ENCODE measurements around the gene POLR3F. TPM values are rescaled to one million over a fixed set of nuclear protein-coding genes. Genes with fewer than 3 reads are reported as not detected.

Gene POLR3F
- total RNA-seq, 4 donors from 2014 or later = 1.8 to 19.0 (median 6.9) TPM

DNA sequence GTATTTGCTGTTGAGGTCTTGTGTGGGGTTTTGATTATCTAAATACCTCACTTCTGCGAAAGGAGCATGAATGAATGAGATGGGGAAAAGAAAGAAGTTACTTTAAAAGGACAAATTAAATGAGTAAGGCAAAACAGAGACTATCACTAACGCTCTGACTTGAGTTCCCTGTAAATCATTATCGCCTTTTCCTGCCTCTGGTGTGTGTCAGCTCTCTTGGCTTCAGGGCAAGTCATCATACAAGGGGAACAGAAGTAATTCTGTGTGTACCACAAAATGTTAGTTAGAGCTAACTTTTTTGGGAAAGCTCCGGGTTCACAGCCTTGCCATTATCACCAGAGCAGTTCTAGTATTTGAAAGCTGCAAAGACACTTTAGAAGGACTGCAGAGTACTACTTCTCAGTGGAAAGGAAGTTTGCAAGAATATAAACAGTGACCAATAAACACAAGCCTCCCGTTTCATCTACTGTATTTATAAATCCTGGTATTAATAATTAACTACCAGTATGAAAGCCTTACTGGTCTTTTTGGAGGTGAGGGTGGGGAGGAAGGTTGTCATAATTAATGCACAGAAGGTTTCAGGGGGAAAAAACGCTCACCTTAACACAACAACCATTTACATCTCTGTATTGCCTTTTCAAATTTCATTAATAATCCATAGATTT lies 1.5 kb upstream of the POLR3F start:
- no peak for TF ChIP-seq POLR2A (IDR thresholded peaks at IDR 0.05)
- TF ChIP-seq, protein P1, sequence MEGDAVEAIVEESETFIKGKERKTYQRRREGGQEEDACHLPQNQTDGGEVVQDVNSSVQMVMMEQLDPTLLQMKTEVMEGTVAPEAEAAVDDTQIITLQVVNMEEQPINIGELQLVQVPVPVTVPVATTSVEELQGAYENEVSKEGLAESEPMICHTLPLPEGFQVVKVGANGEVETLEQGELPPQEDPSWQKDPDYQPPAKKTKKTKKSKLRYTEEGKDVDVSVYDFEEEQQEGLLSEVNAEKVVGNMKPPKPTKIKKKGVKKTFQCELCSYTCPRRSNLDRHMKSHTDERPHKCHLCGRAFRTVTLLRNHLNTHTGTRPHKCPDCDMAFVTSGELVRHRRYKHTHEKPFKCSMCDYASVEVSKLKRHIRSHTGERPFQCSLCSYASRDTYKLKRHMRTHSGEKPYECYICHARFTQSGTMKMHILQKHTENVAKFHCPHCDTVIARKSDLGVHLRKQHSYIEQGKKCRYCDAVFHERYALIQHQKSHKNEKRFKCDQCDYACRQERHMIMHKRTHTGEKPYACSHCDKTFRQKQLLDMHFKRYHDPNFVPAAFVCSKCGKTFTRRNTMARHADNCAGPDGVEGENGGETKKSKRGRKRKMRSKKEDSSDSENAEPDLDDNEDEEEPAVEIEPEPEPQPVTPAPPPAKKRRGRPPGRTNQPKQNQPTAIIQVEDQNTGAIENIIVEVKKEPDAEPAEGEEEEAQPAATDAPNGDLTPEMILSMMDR (IDR thresholded peaks at IDR 0.05) = no peak
- no peak for DNase-seq
- H3K36me3 ChIP-seq = no peaks in the 10 kb centered on the region
- H3K27ac ChIP-seq = no peak overlapping the region
- intact Hi-C loops (cut with DNase I; ENCODE audit: low total_unique reads) = no loop called here
- H3K27me3 ChIP-seq = no peaks in the 10 kb centered on the region
- H3K9me3 ChIP-seq = no peaks in the 10 kb centered on the region
- H3K4me3 ChIP-seq = no peak overlapping the region
- peaks cover 0 to 10% of the 10 kb centered on the region in 2 donors for H3K4me1 ChIP-seq

DNA sequence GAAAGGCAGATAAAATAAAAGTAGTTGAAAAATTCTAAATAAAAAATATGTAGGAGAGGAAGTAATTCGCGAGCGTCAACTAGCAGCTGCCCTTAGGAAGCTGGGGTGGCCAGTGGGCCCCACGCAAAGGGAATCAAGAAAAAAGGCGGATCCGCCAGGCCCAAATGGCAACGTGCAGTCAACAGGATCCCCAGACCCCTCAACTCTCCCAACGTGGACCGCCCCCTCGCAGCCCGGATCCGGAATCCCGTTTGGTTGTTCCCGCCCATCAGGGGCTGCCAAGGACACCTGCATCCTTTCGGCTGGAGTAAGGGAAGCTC lies 656 bp upstream of the POLR3F start:
- TF ChIP-seq, protein P1 (IDR thresholded peaks at IDR 0.05) = no peak
- TF ChIP-seq POLR2A (IDR thresholded peaks at IDR 0.05) = no peak
- DNase-seq = no peak
- H3K9me3 ChIP-seq = no peaks in the 10 kb centered on the region
- peak overlapping the region; percentile 87 to 88 for H3K4me3 ChIP-seq
- H3K4me1 ChIP-seq = peaks cover 0 to 10% of the 10 kb centered on the region in 2 donors
- no peaks in the 10 kb centered on the region for H3K27me3 ChIP-seq
- intact Hi-C loops (cut with DNase I; ENCODE audit: low total_unique reads) = no loop called here
- no peaks in the 10 kb centered on the region for H3K36me3 ChIP-seq
- peak overlapping the region; percentile 83 to 84 for H3K27ac ChIP-seq

DNA sequence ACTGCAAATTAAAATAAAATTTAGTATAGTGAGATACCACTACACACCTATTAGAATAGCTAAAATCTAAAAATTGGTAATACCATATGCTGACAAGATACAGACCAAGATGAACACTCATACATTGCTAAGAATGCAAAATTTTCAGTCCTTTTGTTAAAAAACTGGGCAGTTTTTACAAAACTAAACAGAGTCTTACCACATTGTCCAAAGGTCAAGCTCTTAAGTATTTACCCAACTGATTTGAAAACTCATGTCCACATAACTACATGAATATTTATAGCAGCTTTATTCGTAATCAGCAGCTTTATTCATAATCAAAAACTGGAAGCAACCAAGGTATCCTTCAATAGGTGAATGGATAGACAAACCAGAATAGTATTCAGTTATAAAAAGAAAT lies 10.0 kb downstream of the POLR3F start:
- no peak for TF ChIP-seq POLR2A (IDR thresholded peaks at IDR 0.05)
- TF ChIP-seq, protein P1 (IDR thresholded peaks at IDR 0.05) = no peak
- Histone ChIP-seq H3K36me3 (no peaks in the 10 kb centered on the region), H3K4me1 (no peaks in the 10 kb centered on the region), H3K4me3 (no peak overlapping the region), H3K27ac (no peak overlapping the region), H3K27me3 (no peaks in the 10 kb centered on the region), H3K9me3 (no peaks in the 10 kb centered on the region)
- intact Hi-C loops (cut with DNase I; ENCODE audit: low total_unique reads) = no loop called here
- DNase-seq = no peak

DNA sequence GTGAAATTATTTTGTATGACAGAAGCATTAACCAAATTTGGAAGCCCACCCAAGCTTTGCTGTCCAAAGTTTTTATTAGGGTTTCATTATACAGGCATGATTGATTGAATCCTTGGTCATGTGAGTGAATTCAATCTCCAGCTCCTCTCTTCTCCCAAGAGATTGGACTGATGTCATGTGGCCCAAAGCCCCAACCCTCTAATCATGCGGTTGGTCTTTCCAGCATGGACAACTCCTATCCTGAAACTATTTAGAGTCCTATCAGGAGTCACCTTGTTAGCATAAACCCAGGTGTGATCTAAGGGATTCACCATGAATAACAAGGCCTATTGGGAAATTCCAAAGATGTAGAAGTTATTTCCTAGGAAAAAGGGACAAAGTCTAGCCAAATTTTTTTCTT lies 10.6 kb downstream of the POLR3F start:
- no peaks in the 10 kb centered on the region for H3K36me3 ChIP-seq
- intact Hi-C loops (cut with DNase I; ENCODE audit: low total_unique reads) = no loop called here
- no peak overlapping the region for H3K4me3 ChIP-seq
- no peak for DNase-seq
- TF ChIP-seq, protein P1 (IDR thresholded peaks at IDR 0.05) = no peak
- no peak for TF ChIP-seq POLR2A (IDR thresholded peaks at IDR 0.05)
- H3K27me3 ChIP-seq = no peaks in the 10 kb centered on the region
- no peaks in the 10 kb centered on the region for H3K4me1 ChIP-seq
- H3K9me3 ChIP-seq = no peaks in the 10 kb centered on the region
- H3K27ac ChIP-seq = no peak overlapping the region

DNA sequence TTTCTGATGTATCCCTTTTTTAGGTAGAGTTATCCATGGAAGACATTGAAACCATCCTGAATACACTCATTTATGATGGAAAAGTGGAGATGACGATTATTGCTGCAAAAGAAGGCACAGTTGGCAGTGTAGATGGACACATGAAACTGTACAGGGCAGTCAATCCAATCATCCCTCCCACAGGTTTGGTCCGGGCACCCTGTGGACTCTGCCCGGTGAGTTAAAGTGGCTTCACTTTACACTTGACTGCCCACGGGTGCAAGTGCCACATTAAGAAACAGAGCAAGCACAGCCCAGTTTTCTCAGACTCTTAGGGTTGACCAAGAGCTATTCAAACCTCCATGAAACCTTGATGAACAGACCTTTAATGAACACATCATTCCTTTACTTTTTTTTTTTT lies 14.4 kb downstream of the POLR3F start:
- no peaks in the 10 kb centered on the region for H3K36me3 ChIP-seq
- no peaks in the 10 kb centered on the region for H3K27me3 ChIP-seq
- no peaks in the 10 kb centered on the region for H3K4me1 ChIP-seq
- no peak overlapping the region for H3K27ac ChIP-seq
- no peak for TF ChIP-seq POLR2A (IDR thresholded peaks at IDR 0.05)
- TF ChIP-seq, protein P1 (IDR thresholded peaks at IDR 0.05) = no peak
- intact Hi-C loops (cut with DNase I; ENCODE audit: low total_unique reads) = no loop called here
- no peak overlapping the region for H3K4me3 ChIP-seq
- no peak for DNase-seq
- no peaks in the 10 kb centered on the region for H3K9me3 ChIP-seq

Measured in uterus (tissue), 4 donors.